HCT116 (cell line): Measurements from ENCODE around the gene CDK5RAP2.

Experiments
- CTCF ChIP-seq, 3 experiments: fragments of 200-600 bp in 1 of 3; sonication (generic) in 1 of 3; IDR thresholded peaks in 2 of 3; conservative IDR thresholded peaks in 1 of 3; 2 replicates each; pipeline ENCODE4 v1.5.1; 2012 to 2017; ENCODE audit warnings: low read depth in 2 of 3, low read length in 2 of 3, antibody characterized with exemption in 1 of 3, borderline replicate concordance in 1 of 3, control low read depth in 1 of 3, mild to moderate bottlenecking in 1 of 3, mixed read lengths in 1 of 3, mixed run types in 1 of 3, moderate library complexity in 1 of 3; ENCODE audit not compliant: insufficient read depth in 1 of 3
- EGR1 ChIP-seq: IDR thresholded peaks from 2 replicates; pipeline ENCODE4 v1.6.1; 2012; ENCODE audit warnings: low read depth
- EZH2 ChIP-seq: fragments of 200-600 bp; sonication (generic); IDR thresholded peaks from 2 replicates; pipeline ENCODE4 v1.6.1; 2017; ENCODE audit warnings: antibody characterized with exemption, mixed run types
- FOSL1 ChIP-seq: IDR thresholded peaks from 2 replicates; pipeline ENCODE4 v1.6.1; 2012; ENCODE audit warnings: low read depth
- POLR2A ChIP-seq: IDR thresholded peaks from 2 replicates; pipeline ENCODE4 v1.7.0; 2011; ENCODE audit warnings: borderline replicate concordance; ENCODE audit not compliant: insufficient read depth, insufficient read length; ENCODE audit errors: extremely low read depth
- REST ChIP-seq: IDR thresholded peaks from 2 replicates; pipeline ENCODE4 v1.6.1; 2012; ENCODE audit warnings: low read depth

GRCh38 chr9:120374817-120375216, 205.2 kb downstream of the CDK5RAP2 start:
- TF ChIP-seq POLR2A (no peak), EGR1 (no peak), EZH2 (no peak), FOSL1 (no peak), CTCF (IDR thresholded peaks at IDR 0.05 in 2 of 3, conservative IDR thresholded peaks at IDR 0.05 in 1 of 3; ENCODE audit: borderline replicate concordance in 1 of 3, insufficient read depth in 1 of 3, low read depth in 2 of 3, low read length in 2 of 3) (no peak), REST (no peak)
